Measurements from ENCODE around the gene TRMT10C.

GRCh38 chr3:101588616-101589015 is 26.9 kb downstream of the TRMT10C start:
- TF ChIP-seq POLR2A (IDR thresholded peaks at IDR 0.05): no peak
- no peak for TF ChIP-seq CTCF (IDR thresholded peaks at IDR 0.05)

Measured in breast epithelium (tissue), 3 donors.